Measurements from ENCODE around the gene LRRC52. TPM values are rescaled to one million over a fixed set of nuclear protein-coding genes. Genes with fewer than 3 reads are reported as not detected.

LRRC52 gene
- not detected in 2 replicates for total RNA-seq

GRCh38 chr1:165543532-165544438, at the start of gene LRRC52:
Gene LRRC52 (plus strand): TSS chr1:165544000. CDS start chr1:165544297, 297 bp downstream.

Other genes starting within 250 kb of the LRRC52 start
- not detected in 2 replicates for gene LMX1A, start 187.3 kb upstream of the LRRC52 start, total RNA-seq
- 0.03 TPM in 1 of 2 replicates, not detected in the other for gene RXRG, start 98.9 kb upstream of the LRRC52 start, total RNA-seq
- gene MGST3, start 87.2 kb downstream of the LRRC52 start, total RNA-seq, result 179 and 205 TPM in 2 replicates
- 50.1 and 80.9 TPM in 2 replicates for gene ALDH9A1, start 154.6 kb downstream of the LRRC52 start, total RNA-seq
- gene TMCO1, start 224.9 kb downstream of the LRRC52 start, total RNA-seq, result 49.4 and 71.5 TPM in 2 replicates